Camera-type eye (tissue), 1 donor: ENCODE data around the gene DHX36. TPM values are rescaled to one million over a fixed set of nuclear protein-coding genes. Genes with fewer than 3 reads are reported as not detected.

ENCODE experiments used
- total RNA-seq: library from RNA; depleted of rRNA; stranded (reverse); fragments of >200 nt; gene quantifications from one replicate; pipeline ENCODE4 v1.2.3, GENCODE V29; 2014

Gene DHX36, protein sequence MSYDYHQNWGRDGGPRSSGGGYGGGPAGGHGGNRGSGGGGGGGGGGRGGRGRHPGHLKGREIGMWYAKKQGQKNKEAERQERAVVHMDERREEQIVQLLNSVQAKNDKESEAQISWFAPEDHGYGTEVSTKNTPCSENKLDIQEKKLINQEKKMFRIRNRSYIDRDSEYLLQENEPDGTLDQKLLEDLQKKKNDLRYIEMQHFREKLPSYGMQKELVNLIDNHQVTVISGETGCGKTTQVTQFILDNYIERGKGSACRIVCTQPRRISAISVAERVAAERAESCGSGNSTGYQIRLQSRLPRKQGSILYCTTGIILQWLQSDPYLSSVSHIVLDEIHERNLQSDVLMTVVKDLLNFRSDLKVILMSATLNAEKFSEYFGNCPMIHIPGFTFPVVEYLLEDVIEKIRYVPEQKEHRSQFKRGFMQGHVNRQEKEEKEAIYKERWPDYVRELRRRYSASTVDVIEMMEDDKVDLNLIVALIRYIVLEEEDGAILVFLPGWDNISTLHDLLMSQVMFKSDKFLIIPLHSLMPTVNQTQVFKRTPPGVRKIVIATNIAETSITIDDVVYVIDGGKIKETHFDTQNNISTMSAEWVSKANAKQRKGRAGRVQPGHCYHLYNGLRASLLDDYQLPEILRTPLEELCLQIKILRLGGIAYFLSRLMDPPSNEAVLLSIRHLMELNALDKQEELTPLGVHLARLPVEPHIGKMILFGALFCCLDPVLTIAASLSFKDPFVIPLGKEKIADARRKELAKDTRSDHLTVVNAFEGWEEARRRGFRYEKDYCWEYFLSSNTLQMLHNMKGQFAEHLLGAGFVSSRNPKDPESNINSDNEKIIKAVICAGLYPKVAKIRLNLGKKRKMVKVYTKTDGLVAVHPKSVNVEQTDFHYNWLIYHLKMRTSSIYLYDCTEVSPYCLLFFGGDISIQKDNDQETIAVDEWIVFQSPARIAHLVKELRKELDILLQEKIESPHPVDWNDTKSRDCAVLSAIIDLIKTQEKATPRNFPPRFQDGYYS
- total RNA-seq, result 141 TPM

DNA sequence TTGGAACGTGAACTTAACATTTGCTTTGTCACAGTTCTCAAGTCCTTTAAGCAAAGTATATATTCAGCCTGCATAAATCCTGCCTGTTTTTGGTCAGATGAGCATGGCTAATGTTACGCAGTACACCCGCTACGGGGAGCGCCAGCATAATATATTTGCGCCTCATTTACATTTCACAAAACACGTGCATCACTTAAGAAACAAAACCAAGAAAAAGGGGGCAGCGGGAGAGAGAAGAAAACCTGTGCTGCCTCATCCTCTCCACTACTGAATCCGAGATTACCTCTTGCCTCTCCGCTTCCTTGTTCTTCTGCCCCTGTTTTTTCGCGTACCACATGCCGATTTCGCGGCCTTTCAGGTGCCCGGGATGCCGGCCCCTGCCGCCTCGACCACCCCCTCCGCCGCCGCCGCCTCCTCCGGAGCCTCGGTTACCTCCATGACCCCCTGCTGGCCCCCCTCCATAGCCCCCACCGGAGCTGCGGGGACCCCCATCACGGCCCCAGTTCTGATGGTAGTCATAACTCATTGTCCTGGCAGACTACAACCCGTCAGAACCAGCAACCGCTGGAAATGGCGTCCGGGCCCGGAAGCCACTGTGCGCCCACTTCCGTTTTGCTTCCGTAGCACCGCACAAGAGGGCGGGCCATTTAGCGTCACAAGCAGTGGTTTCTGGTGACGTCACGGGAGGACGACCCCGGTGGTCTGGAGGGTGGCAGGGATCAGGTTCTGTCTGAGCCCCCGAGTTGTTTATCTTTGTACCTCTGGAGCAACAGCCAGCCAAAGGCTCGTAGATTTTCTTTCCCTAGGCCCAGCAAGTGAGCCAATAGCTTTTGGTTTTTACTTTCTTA lies at the start of gene DHX36:
Gene DHX36 (minus strand): TSS at position 597 of the 848 bp plus-strand sequence. CDS start 71 bp downstream, at position 526.

Other genes starting within 250 kb of the DHX36 start
- 37.5 TPM for gene ARHGEF26, start 203.1 kb downstream of the DHX36 start, total RNA-seq
- gene GPR149, start 105.7 kb upstream of the DHX36 start, total RNA-seq, result 3.8 TPM